LNCAP (cell line): ENCODE results near the gene PHLDA3.

Source experiments
- CTCF ChIP-seq: fragments of 450-650 bp; IDR thresholded peaks from 2 replicates; pipeline ENCODE4 v1.5.1; 2017; ENCODE audit warnings: mild to moderate bottlenecking

The PHLDA3 gene

GRCh38 chr1:201461645-201462441 is 7.1 kb downstream of the PHLDA3 start:
- no peak for TF ChIP-seq CTCF

GRCh38 chr1:201460814-201461644 is 8.0 kb downstream of the PHLDA3 start:
- no peak for TF ChIP-seq CTCF

GRCh38 chr1:201459775-201460174 is 9.2 kb downstream of the PHLDA3 start:
- no peak for TF ChIP-seq CTCF

- TF ChIP-seq CTCF: no peak
These were observed 9.9 kb downstream of the PHLDA3 start for GRCh38 chr1:201459052-201459451.

- TF ChIP-seq CTCF: no peak
These were observed 11.5 kb downstream of the PHLDA3 start for GRCh38 chr1:201457508-201457960.

- TF ChIP-seq CTCF: no peak
These were observed 12.3 kb downstream of the PHLDA3 start for GRCh38 chr1:201456499-201457309.

GRCh38 chr1:201455098-201455497 is 13.9 kb downstream of the PHLDA3 start:
- TF ChIP-seq CTCF: no peak
